Thymus (tissue), 11 donors: Measurements from ENCODE around the gene KRT82. TPM values are rescaled to one million over a fixed set of nuclear protein-coding genes. Genes with fewer than 3 reads are reported as not detected.

Experiments
- DNase-seq, 9 donors: peaks; one replicate each; pipeline ENCODE4 v3.0.0-alpha.2; 2013; ENCODE audit warnings: low spot score in 9 of 9, low read depth in 6 of 9, missing footprints in 1 of 9
- H3K27ac ChIP-seq, 2 donors: one replicate each; pipeline ENCODE4 v1.5.1; 2013; ENCODE audit warnings: control low read depth in 1 of 2, low read depth in 1 of 2, low read length in 1 of 2, mild to moderate bottlenecking in 1 of 2, moderate library complexity in 1 of 2
- H3K27me3 ChIP-seq, 2 donors: one replicate each; pipeline ENCODE4 v1.5.1; 2013; ENCODE audit warnings: low read length in 1 of 2; ENCODE audit not compliant: control insufficient read depth in 2 of 2, insufficient read depth in 1 of 2
- H3K36me3 ChIP-seq, 2 donors: one replicate each; pipeline ENCODE4 v1.5.1; 2013; ENCODE audit warnings: low read length in 1 of 2, mild to moderate bottlenecking in 1 of 2, moderate library complexity in 1 of 2; ENCODE audit not compliant: control insufficient read depth in 2 of 2, insufficient read depth in 2 of 2
- H3K4me1 ChIP-seq, 2 donors: one replicate each; pipeline ENCODE4 v1.5.1; 2013; ENCODE audit warnings: low read length in 2 of 2; ENCODE audit not compliant: control insufficient read depth in 2 of 2, insufficient read depth in 2 of 2
- H3K4me3 ChIP-seq, 2 donors: one replicate each; pipeline ENCODE4 v1.5.1; 2013; ENCODE audit warnings: low read length in 2 of 2, control low read depth in 1 of 2, mild to moderate bottlenecking in 1 of 2
- H3K9me3 ChIP-seq, 2 donors: one replicate each; pipeline ENCODE4 v1.5.1; 2013; ENCODE audit warnings: low read length in 1 of 2, mild to moderate bottlenecking in 1 of 2; ENCODE audit not compliant: control insufficient read depth in 2 of 2, insufficient read depth in 1 of 2
- WGBS: extraction: QIAGEN DNeasy Blood & Tissue Kit; methylation state at CpG from one replicate; pipeline ENCODE4 v1.1.7; 2013; 5-methylcytosine and 5-hydroxymethylcytosine counted together
- polyA plus RNA-seq: library from polyadenylated mRNA; stranded (reverse); fragments of 200-250 nt; gene quantifications from one replicate; pipeline ENCODE4 v1.2.3, GENCODE V29; 2013
- total RNA-seq: library from RNA; stranded (reverse); fragments of 120-200 nt; gene quantifications from one replicate; pipeline ENCODE4 v1.2.4, GENCODE V29; 2013
- donor health status: healthy.

The KRT82 gene
- total and polyA plus RNA-seq, 2 donors: 0.05 to 0.34 TPM

- Histone ChIP-seq H3K9me3 (no peaks in the 10 kb centered on the region), H3K36me3 (no peaks in the 10 kb centered on the region), H3K27ac (no peak overlapping the region), H3K4me3 (no peak overlapping the region), H3K4me1 (peaks cover 0 to 17% of the 10 kb centered on the region in 2 donors), H3K27me3 (no peaks in the 10 kb centered on the region)
- WGBS: 79% methylated on average over 20 of the region's 20 CpGs
- DNase-seq: peak in 1 of 9 donors; percentile 9
Observed at GRCh38 chr12:52395761-52396434, 10.2 kb downstream of the KRT82 start.

GRCh38 chr12:52394836-52395405 is 11.2 kb downstream of the KRT82 start:
- WGBS: 90% methylated on average over 13 of the region's 13 CpGs
- Histone ChIP-seq H3K27ac (no peak overlapping the region), H3K4me1 (peaks cover 0 to 23% of the 10 kb centered on the region in 2 donors), H3K4me3 (no peak overlapping the region), H3K27me3 (no peaks in the 10 kb centered on the region), H3K9me3 (no peaks in the 10 kb centered on the region), H3K36me3 (no peaks in the 10 kb centered on the region)
- no peak for DNase-seq

GRCh38 chr12:52392465-52393007 is 13.6 kb downstream of the KRT82 start:
- Histone ChIP-seq H3K27ac (peak overlapping the region in 1 of 2 donors; percentile 15), H3K4me3 (no peak overlapping the region), H3K9me3 (no peaks in the 10 kb centered on the region), H3K36me3 (no peaks in the 10 kb centered on the region), H3K27me3 (peaks cover 2 to 7% of the 10 kb centered on the region in 2 donors), H3K4me1 (peaks cover 0 to 30% of the 10 kb centered on the region in 2 donors)
- DNase-seq: peak in 1 of 9 donors; percentile 14
- WGBS: 90% methylated on average over 7 of the region's 7 CpGs

- Histone ChIP-seq H3K27me3 (peaks cover 2 to 7% of the 10 kb centered on the region in 2 donors), H3K9me3 (no peaks in the 10 kb centered on the region), H3K36me3 (no peaks in the 10 kb centered on the region), H3K4me1 (peaks cover 0 to 30% of the 10 kb centered on the region in 2 donors), H3K27ac (peak overlapping the region in 1 of 2 donors; percentile 84), H3K4me3 (no peak overlapping the region)
- no peak for DNase-seq
- 82% methylated on average over 4 of the region's 4 CpGs for WGBS
Observed at GRCh38 chr12:52391618-52392002, 14.5 kb downstream of the KRT82 start.

GRCh38 chr12:52390739-52391617 is 15.2 kb downstream of the KRT82 start:
- no peak overlapping the region for H3K4me3 ChIP-seq
- 81% methylated on average over 11 of the region's 11 CpGs for WGBS
- peak overlapping the region; percentile 70 to 84 for H3K27ac ChIP-seq
- peaks cover 0 to 30% of the 10 kb centered on the region in 2 donors for H3K4me1 ChIP-seq
- H3K9me3 ChIP-seq: no peaks in the 10 kb centered on the region
- H3K27me3 ChIP-seq: peaks cover 2 to 7% of the 10 kb centered on the region in 2 donors
- peak in 1 of 9 donors; percentile 6 for DNase-seq
- no peaks in the 10 kb centered on the region for H3K36me3 ChIP-seq

- WGBS: 60% methylated on average over 9 of the region's 9 CpGs
- H3K4me3 ChIP-seq: no peak overlapping the region
- no peaks in the 10 kb centered on the region for H3K36me3 ChIP-seq
- H3K4me1 ChIP-seq: peaks cover 0 to 30% of the 10 kb centered on the region in 2 donors
- peak overlapping the region; percentile 62 to 72 for H3K27ac ChIP-seq
- H3K9me3 ChIP-seq: no peaks in the 10 kb centered on the region
- peak in 3 of 9 donors; percentile 14 to 28 (median 14) for DNase-seq
- H3K27me3 ChIP-seq: peaks cover 2 to 9% of the 10 kb centered on the region in 2 donors
Observed at GRCh38 chr12:52389313-52390207, 16.6 kb downstream of the KRT82 start.

- Histone ChIP-seq H3K27ac (peak overlapping the region in 1 of 2 donors; percentile 40), H3K27me3 (peaks cover 2 to 9% of the 10 kb centered on the region in 2 donors), H3K4me3 (no peak overlapping the region), H3K4me1 (peaks cover 0 to 27% of the 10 kb centered on the region in 2 donors), H3K36me3 (no peaks in the 10 kb centered on the region), H3K9me3 (no peaks in the 10 kb centered on the region)
- no peak for DNase-seq
- 93% methylated on average over 2 of the region's 2 CpGs for WGBS
Observed at GRCh38 chr12:52387859-52388258, 18.3 kb downstream of the KRT82 start.

GRCh38 chr12:52385226-52385702 is 20.9 kb downstream of the KRT82 start, which contains the start of gene KRT84:
KRT84 (minus strand) TSS chr12:52385652; CDS start chr12:52385585, 67 bp downstream.
- WGBS: 99% methylated on average over 11 of the region's 11 CpGs
- no peaks in the 10 kb centered on the region for H3K9me3 ChIP-seq
- peaks cover 2 to 14% of the 10 kb centered on the region in 2 donors for H3K27me3 ChIP-seq
- H3K36me3 ChIP-seq: no peaks in the 10 kb centered on the region
- H3K4me1 ChIP-seq: peaks cover 0 to 7% of the 10 kb centered on the region in 2 donors
- no peak within 1 kb of the TSS for H3K4me3 ChIP-seq
- no peak within 1 kb of the TSS for H3K27ac ChIP-seq
- DNase-seq: no peak
